Amniotic epithelial cell (primary cell): ENCODE results near the gene SLC22A23.

Source experiments
- DNase-seq: peaks from one replicate; pipeline ENCODE4 v3.0.0-alpha.2; 2010; ENCODE audit warnings: low read depth

Gene SLC22A23

DNA sequence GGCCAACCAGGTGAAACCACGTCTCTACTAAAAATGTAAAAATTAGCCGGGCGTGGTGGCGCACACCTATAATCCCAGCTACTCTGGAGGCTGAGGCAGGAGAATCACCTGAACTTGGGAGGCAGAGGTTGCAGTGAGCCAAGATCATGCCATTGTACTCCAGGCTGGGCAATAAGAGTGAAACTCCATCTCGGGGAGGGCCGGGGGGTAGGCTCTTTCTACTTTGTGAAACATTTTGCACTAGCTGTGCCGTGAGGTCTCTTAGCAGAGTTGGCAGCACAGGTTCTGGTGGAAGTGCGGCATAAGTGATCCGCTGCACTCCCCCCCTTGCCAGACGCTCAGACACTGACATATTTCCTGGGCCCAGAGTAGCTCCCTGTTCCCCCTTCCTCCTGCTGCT lies 173.6 kb downstream of the SLC22A23 start:
- no peak for DNase-seq

DNA sequence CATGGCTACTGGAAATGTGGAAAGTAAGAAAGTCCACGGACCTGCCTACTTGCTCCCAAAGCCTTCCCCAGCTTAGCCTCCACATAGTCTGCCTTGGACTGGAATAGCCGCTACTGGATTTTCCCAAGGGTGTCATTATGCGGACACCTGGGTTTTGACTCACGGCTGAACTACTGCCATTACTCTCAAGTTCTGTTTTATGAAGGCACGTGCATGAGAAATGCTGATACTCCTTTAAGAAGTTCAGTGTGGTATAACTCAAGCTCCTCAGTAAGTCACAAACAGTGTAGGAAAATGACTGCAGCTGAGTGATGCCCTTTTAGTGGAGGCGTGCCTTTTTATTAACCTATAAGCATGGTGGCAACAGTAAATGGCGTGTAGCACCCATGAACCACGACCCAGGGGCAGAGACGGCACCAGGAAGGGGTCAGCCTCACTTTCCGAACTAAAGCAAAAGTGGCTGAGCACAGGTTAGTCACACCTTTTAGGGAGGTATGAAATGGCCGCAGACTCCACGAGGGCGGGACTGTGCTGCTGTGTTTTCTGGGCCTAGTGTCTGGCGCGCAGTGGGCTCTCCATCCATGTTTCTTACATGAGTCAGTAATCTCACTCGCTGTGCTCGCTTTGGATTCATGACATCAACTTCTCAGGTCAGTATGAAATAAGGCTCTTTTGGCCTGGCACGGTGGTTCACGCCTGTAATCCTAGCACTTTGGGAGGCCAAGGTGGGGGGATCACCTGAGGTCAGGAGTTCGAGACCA lies 174.2 kb downstream of the SLC22A23 start:
- DNase-seq, result no peak

DNA sequence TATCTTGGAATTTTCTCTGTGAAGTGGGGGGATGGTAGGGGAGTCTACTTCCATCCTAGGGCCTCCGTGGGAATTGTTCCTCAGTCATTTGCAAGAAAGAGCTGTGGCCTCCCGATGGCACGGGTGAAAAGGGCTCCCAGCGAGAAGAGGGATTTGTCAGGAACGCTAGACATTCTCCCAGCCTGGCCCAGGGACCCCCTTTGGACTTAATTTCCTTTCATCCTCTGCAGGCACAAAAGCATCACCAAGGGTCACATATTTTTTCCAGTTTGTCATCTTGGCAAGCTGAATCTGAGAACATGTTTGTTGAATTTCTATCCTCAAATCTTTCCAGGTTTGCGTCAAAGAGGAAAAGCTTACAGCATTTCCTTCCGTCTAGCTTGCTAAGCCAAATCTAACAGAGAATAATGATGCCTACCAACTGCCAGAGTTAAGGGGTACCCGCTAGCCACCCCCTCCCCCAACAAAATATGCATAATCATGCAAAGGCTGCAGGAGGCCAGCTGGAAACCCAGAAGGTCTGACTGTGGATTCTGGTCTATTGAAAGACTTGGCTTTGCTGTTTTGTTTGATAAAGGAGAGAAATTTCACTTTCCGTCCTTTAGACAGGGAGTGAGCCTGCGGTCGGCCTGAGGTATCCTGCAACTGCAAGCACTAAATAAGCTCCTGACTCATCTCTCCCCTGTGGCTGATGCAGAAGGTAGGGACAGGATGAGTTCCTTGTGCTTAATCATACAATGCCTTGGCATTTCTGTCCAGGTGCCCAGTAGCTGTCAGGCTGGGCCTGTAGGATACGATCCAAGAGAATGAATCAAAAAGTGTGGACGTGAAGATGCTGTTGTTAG lies 175.0 kb downstream of the SLC22A23 start:
- peak; percentile 93 for DNase-seq

DNA sequence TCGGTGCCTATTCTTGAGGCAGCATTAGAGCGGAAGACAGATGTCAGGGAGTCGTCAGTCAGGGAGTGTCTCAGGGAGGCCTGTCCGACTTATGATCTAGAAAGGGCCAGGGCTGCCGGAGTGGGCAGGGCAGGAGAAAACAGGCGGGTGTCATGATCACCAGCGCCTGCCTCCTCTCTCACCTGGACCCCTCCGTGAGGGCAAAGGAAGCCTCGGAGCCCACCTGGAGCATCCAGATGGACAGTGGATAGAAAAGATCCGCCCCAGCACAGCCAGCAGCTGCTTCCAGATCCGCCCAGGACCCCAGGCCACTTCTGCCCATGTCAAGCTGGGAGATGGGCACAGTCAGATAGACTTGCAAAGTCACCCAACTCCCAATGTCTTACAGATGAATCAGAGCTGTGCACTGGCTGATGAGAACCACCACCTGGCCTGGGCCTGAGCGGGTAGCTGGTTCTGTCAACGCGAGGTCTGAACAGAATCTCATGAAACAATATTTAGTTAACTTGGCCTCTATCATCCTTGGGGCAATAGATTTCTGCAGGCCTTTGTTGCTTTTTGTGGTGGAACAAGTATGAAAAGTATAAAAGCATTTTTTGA lies 175.9 kb downstream of the SLC22A23 start:
- no peak for DNase-seq

DNA sequence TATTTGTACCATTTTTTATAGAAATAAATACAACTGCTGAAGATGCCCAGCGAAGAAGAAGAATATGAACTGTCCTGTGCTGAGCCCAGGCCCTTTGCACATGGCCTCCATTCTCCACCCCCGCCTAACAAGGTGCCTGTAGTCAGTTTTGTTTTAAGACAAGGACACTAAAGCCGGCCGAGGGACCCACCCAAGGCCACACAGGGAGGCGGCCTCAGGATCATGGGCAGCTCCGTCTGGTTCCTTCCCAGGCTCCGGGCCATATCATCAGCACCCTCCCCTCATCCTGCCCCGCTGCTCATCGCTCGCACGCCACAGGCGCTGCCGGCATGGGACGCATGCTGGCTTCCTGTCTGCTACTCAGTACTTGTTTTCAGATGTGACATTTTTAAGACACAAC lies 176.8 kb downstream of the SLC22A23 start:
- DNase-seq, result no peak

DNA sequence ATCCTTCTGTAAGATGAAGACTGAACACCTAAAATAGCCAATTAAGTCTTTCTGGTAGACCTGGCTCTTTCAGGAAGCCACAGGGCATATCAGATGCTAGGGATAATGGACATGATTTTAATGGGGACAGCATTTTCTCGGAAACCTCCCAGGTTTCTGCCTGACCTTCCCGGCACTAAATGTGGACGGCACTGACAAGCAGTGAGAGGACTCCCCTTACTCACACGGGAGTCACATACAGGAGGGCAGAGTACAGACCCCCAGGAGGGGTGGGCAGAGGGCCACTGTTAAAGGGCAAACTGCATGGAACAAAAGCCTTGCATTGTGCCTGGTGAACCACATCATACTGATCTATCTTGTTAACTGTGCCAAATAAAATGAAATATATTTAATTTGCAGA lies 178.2 kb downstream of the SLC22A23 start:
- DNase-seq, result no peak

DNA sequence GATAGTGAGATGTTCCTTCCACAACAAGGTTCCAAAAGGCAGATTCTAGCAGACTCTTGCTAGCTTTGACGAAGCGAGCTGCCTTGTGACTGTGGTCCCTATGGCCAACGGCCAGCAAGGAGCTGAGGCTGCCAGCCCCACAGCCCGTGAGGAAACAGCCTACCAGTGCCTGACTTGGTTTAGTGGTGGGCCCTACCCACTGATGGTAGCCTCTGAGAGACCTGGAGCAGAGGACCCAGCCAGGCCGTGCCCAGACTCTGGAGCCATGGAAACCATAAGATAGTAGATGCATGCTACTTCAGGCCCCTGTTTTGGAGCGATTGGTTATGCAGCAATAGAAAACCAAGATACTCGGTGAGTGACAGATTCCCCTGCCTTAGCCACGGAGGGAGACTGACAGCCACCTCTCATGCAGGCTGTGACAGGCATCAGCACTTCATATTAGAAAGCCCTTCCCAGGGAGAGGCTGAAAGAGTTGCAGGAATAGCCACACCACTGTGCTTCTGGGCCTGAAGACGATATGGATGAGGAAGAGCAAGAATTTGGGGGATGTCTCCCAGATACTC lies 178.9 kb downstream of the SLC22A23 start:
- no peak for DNase-seq

DNA sequence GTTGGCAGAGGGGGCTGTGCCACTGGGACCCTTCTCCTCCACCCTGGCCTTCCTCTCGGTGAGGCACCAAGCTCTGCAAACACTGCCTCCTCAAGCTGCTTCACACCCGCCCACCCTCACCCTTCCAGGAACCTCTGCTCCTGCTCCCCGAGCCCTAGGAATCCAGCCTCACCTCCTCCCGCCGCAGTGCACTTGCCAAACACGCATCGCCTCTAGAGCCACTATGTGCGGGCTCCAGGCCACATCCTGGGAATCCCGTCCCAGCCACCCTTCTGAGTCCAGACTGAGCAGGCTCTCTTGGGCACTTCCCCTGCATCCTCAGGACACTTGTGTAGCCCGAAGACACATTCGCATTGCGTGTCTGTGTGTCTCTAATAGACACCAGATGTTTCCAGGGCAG lies 179.6 kb downstream of the SLC22A23 start:
- DNase-seq, result no peak

DNA sequence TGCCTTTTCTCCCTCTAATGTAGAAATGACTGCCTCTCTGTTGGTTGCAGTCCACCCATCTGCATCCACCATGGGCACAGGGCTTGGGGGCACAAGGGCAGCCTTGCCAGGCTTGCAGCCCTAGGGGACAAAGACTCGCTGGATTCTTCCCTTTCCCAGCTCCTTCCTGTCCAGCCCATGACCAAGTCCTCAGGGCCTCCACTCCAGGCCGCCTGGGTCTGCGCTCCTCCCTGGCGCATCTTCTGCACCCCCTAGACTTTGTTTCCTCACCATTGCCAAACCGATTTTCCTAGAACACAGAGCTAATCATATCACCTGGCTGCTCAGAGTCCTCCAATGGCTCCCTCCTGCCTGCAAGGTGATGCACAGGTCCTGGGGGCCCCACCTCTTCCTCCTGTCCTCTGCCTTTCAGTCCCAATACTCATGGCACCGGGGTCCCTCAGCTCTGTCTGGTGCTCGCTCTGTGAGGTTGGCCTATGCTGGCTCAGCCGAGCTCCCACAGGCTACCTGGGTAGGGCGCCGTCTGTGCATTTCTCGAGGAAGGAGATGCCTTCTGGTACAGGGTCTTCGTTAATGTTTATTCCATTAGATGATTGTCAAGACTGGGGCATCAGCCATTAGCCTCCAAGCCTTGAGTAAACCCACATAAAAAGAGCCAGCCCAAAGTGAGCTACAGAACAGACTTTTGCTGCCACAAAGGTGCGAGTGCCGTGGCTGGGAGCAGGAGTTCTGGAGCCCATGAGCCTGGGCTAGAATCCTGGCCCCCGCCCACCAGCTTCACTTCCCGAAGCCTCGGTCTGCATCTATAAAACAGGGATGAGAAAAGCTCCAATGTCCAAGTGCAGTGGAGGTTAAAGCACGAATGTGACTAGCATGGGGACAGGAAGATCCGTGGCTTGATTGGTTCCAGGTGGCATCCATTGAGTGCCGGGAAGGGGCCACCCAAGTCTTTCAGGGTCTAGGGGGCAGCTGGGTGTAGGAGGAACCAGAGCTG lies 180.4 kb downstream of the SLC22A23 start:
- DNase-seq, result no peak

DNA sequence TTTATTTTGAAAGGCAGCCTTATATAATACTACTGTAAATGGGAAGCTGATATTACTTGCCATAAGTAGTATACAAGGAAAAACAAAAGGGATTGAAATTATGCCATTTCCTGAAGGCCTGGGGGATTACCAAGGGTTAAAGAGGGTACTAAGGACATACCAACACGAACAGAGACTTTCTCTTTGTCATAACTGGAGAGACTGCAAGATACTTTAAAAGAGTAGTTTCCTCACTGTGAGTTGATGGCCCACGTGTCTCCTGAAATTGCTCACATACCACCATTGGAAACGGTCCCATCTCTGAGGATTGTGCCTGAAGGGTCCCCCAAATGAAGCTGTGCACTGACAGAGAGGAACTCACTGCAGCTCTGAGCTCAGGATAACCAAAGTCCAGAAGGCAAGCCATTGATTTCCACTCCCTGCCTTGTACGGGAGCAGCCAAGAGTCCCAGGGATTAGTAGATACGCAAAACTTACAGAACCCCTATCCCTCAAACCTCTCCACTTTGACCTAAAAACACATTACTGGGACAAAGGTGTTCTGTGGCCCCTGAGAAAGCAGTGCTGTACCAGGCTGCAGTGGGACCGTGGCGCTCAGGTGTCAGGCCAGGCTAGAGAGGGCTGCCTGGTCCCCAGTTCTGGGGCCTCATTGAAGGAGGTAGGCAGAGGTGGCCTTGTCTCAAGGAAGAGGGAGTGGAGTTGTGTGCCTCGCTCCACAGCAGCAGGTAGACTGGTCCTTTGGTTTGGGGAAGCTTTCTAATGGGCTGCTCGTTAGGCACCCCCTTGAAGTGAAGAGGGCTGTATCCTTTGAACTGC lies 182.9 kb downstream of the SLC22A23 start:
- no peak for DNase-seq

DNA sequence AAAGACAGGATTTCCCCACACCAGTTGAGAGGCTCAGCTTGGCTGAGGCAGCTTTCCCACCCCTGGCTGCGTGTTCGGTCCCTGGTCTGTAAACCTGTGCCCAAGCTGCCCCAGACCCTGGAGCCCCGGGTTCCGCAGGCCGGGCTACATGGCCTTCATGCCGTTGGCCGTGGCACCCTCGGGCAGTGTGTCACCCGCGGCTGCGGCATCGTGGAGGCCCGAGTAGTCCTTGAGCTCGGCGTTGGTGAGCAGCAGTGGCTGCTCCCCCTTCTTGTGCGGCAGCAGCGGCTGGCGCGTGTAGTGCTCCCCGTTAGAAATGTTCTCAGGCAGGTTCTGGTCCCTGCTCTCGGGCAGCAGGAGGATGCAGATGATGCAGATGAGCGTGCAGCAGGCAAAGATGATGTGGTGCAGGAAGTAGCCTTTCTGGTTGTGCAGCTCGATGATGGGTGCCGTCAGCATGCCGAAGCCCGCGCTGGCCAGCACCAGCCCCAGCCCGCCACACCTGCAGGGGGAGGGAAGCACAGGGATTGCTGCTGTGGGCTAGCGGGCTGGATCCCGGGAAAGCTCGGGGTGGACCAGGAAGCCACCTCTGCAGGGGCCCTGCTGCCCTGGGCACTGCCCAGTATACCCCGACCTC lies 183.8 kb downstream of the SLC22A23 start:
- DNase-seq, result no peak

DNA sequence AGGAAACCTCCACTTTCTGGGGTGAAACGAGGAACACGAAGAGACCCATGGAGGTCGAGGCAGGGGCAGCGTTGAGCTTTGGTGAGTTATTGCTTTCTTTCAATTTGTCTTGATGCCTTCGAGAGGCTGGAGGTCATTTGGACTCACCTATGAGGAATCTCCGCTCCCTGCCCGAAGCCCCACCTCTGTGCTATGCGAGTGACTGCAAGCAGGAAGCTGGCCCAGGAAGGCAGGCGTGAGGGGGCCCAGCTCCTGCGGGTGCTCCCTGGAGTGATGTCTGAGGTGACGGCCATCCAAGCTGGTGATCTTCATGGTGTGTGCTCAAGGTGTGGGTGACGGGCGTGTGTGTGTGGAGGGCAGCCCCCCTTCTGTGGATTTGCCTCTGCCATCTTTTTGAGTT lies 185.1 kb downstream of the SLC22A23 start:
- no peak for DNase-seq

DNA sequence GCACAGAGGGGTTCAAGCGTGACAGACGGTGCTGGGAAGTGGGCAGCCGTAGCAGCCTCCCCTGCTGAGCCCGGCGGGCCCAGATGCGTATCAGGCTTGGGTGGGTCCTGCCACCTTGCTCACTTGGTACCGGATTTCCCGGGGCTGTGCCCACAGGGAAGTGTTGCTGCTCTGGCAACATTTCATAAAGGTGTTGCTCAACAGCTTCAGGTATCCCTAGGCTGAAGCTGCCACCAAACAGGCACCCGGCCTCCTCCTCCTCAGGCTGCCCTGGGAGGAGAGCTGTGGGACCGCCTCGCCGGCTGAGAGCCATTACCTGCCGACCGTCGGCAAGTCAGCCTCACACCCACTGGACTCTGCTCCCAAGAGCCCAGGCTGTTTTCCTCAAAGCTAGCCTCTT lies 186.6 kb downstream of the SLC22A23 start:
- DNase-seq, result no peak

DNA sequence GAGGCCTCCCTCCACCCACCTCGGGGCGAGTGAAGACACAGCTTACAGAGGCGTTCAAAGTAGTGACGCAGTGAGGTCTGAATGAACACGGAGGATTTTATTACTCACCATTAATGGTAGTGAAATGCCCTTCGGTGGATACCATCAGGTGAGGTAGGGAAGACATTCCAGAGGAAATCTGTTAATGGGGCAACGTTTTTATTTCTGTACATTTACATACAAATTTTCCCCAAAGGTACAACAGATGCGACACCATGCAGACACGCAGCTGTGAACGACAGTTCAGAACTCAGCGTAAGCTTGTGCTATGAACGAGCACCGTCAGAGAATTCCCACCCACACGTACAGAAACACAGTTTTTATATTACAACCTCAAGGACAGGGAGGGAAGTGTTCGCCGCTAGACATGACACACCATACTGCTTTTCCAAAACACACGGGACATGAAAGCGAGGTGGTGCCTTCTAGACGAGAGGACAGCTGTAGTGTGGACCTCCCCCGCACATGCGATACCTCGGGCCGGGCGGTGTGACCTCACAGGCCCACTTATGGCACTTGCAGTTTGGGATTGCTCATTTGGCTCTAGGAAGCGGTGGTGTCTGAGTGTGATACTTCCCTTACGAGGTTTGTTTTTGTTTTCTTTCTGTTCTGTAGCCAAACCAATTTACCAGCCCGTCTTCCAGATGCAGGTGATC lies 187.4 kb downstream of the SLC22A23 start:
- DNase-seq, result no peak

DNA sequence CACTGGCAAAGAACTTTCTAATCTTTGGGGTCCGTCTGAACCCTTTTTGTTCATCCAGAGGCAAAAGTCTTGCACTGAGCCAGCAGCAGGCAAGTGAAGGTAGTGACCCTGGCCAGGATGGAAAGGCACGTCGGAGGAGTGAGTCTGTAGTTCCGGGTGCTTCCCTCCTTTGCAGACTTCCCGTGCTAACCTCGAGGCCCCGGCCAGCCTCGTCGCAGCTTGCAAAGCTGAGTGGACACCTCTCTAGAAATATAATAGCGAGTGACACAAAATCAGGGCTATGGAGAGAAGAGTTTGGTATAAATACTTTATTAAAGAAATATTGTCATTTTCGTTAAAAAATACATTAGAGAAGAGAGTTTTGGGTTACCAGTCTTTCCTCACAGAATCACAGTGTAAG lies 188.2 kb downstream of the SLC22A23 start:
- no peak for DNase-seq

DNA sequence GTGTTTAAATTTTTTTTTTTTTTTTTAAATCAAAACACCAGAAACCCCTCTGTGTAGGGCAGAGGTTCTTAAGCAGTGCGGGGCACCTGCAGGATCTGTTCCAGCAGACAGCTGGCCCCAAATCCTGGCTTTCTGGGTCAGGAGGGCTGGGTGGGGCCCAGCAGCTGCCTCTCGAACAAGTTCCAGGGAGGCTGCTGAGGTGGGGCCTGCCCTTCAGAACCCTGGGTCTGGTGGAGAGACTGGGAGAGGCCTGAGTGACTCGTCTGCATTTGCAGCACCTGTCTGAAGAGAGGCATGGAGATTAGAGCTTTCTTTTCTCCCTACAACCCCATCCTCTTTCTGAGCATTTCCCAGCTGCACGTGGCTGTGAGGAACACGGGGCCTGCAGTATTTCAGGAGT lies 189.7 kb downstream of the SLC22A23 start:
- DNase-seq, result no peak

DNA sequence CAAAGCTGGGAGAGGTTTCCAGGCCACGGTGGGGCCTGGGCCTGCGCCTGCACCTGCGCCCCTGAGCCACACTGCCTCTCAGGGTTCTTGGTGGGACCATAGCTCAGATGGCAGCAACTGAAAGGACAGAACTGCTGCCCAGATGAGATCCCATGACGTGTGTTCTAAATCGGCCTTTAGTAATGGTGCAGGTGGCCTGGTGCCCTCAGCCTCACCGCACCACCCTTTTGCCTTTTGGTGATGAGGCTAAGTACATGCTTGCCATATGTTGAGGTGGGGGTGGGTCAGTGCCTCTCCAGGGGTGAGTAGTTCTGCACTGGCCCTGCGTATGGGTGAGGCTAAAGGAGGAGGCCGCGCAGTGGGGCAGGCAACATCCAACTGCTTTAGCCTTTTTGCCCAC lies 190.7 kb downstream of the SLC22A23 start:
- DNase-seq, result no peak

DNA sequence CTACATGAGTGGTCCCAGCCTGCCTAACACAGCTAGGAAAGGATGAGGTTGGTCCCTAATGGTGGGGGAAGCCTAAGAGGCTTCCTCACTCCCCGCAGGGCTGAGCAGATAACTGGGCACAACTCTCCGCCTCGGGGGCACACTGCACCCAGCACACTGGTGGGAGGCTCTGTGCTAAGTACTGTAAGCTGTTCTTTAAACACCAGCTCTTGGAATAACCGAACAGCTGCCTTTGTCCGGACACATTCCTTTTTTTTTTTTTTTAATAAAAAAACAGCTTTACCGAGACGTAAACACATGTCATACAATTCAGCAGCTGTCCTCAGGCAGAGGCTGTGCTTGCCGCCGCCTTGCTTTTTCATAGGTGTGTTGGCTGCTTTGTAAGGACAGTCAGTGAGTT lies 191.2 kb downstream of the SLC22A23 start:
- no peak for DNase-seq

DNA sequence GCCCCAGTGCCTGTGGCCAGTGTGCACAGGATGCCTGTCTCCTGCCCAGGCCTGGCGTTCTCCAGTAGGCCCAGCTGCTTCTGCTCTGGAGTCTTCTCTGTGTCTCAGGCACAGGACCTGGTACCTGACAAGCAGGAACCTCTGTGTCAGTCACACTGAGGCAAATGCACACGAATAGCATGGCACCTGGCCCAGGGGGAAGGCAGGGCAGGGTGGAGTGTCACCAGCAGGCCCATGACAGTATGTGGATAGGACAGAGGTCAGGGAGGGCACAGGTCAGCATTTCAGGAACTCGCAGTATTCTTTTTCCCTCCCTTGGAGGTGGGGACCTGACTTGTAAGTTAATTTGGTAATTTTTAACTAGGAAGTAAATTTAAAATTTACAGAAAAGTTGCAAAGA lies 192.5 kb downstream of the SLC22A23 start:
- no peak for DNase-seq

DNA sequence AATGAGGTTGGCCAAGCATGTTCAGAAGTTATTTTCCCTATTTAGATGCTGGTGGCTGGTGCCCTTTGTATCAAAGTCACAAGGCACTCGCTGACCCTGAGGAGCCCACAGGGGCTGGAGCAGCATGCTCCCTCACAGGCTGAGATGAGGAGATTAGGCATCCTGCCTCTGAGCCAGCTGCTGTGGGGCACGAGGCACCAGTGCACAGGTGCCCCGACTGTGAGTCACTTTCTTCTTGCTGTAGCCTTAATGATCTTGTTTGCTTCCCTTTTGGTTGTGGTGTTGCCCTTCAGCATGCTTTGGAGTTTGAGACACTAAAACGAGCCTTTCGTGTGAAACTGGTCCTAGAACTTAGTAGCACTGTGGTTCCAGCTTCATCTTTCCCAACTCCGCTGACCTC lies 193.8 kb downstream of the SLC22A23 start:
- DNase-seq, result no peak
